Omental fat pad (tissue), 4 donors: ENCODE measurements around the gene PAQR4. TPM values are rescaled to one million over a fixed set of nuclear protein-coding genes. Genes with fewer than 3 reads are reported as not detected.
A peak's percentile ranks its signal among the peaks of the same experiment; 100 is the strongest.

Experiments used
- ATAC-seq: fragments of 150-250 bp; one replicate; pipeline ENCODE4 v1.9.1; 2016; ENCODE audit warnings: mild to moderate bottlenecking, moderate library complexity; ENCODE audit not compliant: low FRiP score
- DNase-seq: peaks from one replicate; pipeline ENCODE4 v3.0.0-alpha.2; 2019; ENCODE audit warnings: low spot score
- CTCF ChIP-seq, 3 donors: fragments of 450-650 bp; IDR thresholded peaks; one replicate each; pipeline ENCODE4 v1.5.1; 2016 to 2017; ENCODE audit warnings: antibody characterized with exemption in 3 of 3, mild to moderate bottlenecking in 3 of 3, moderate library complexity in 2 of 3
- total RNA-seq, 4 donors: library from RNA; depleted of rRNA; stranded (reverse); fragments of >200 nt; gene quantifications; one replicate each; pipeline ENCODE4 v1.1.0, GENCODE V29; 2016

Gene PAQR4
- 1 to 10 TPM; 1.9 to 6.8 (median 3.5) TPM for total RNA-seq

- no peak for TF ChIP-seq CTCF (IDR thresholded peaks at IDR 0.05)
- peak; percentile 64 for DNase-seq
- peak; percentile 87 for ATAC-seq
Measured at GRCh38 chr16:2968738-2969544, at the start of gene PAQR4. Gene PAQR4, plus strand, starts transcription at chr16:2969348. Its CDS starts 327 bp downstream, at chr16:2969675.

- DNase-seq (no peak), ATAC-seq (peak; percentile 65)
- peak in 2 of 3 donors; percentile 54 to 88 for TF ChIP-seq CTCF (IDR thresholded peaks at IDR 0.05)
Measured at GRCh38 chr16:2919511-2920255, 49.5 kb upstream of the PAQR4 start.

GRCh38 chr16:2923481-2923880 lies 45.7 kb upstream of the PAQR4 start:
- DNase-seq (no peak), ATAC-seq (no peak)
- no peak for TF ChIP-seq CTCF (IDR thresholded peaks at IDR 0.05)

- ATAC-seq (no peak), DNase-seq (no peak)
- no peak for TF ChIP-seq CTCF (IDR thresholded peaks at IDR 0.05)
Measured at GRCh38 chr16:2924901-2925755, 44.0 kb upstream of the PAQR4 start.

- TF ChIP-seq CTCF (IDR thresholded peaks at IDR 0.05) = no peak
- DNase-seq = no peak
- ATAC-seq = no peak
Measured at GRCh38 chr16:2925951-2926649, 43.0 kb upstream of the PAQR4 start.

GRCh38 chr16:2926650-2926999 lies 42.5 kb upstream of the PAQR4 start:
- DNase-seq (no peak), ATAC-seq (no peak)
- no peak for TF ChIP-seq CTCF (IDR thresholded peaks at IDR 0.05)
